Suprapubic skin (tissue), 4 donors: ENCODE data around the gene PCDHGC4.

ENCODE experiments used
- CTCF ChIP-seq, 2 donors: fragments of 200-600 bp in 1 of 2; fragments of 450-650 bp in 1 of 2; sonication (generic) in 1 of 2; IDR thresholded peaks; one replicate each; pipeline ENCODE4 v1.5.1; 2016 to 2019; ENCODE audit warnings: antibody characterized with exemption in 2 of 2, mild to moderate bottlenecking in 1 of 2, moderate library complexity in 1 of 2
- EP300 ChIP-seq: sonication (generic); formaldehyde crosslinking; IDR thresholded peaks from one replicate; pipeline ENCODE4 v1.6.1; 2017; ENCODE audit warnings: antibody characterized with exemption
- POLR2A ChIP-seq, 2 donors: fragments of 450-650 bp; IDR thresholded peaks; one replicate each; pipeline ENCODE4 v1.6.1; 2017; ENCODE audit warnings: antibody characterized with exemption in 2 of 2, mild to moderate bottlenecking in 2 of 2, moderate library complexity in 2 of 2
- POLR2AphosphoS5 ChIP-seq, 3 donors: sonication (generic); formaldehyde crosslinking; IDR thresholded peaks; one replicate each; pipeline ENCODE4 v1.6.1; 2017; ENCODE audit warnings: antibody characterized with exemption in 3 of 3

- TF ChIP-seq EP300: no peak
- TF ChIP-seq CTCF (IDR thresholded peaks at IDR 0.05): no peak
- TF ChIP-seq POLR2A (IDR thresholded peaks at IDR 0.05): no peak
- no peak for TF ChIP-seq POLR2AphosphoS5 (IDR thresholded peaks at IDR 0.05)
Observed at GRCh38 chr5:141514330-141515133, 29.7 kb downstream of the PCDHGC4 start.
